Fibroblast of the aortic adventitia (primary cell): ENCODE data around the gene PNPLA7. TPM values are rescaled to one million over a fixed set of nuclear protein-coding genes. Genes with fewer than 3 reads are reported as not detected.
"Not testable (repeated sequence)": the region's sequence is repeated elsewhere in the genome, so short reads cannot be mapped to it uniquely, and the experiment has no call there.

Experiments used
- DNase-seq: peaks from one replicate; pipeline ENCODE4 v3.0.0-alpha.2; 2010; ENCODE audit warnings: low read depth
- H3K4me3 ChIP-seq: 2 replicates; pipeline ENCODE4 v1.5.1; 2011; ENCODE audit warnings: low read depth, mild to moderate bottlenecking, control low read depth, low read length, moderate library complexity
- total RNA-seq: library from RNA; depleted of rRNA; stranded (reverse); fragments of >200 nt; gene quantifications from 2 replicates; pipeline ENCODE4 v1.2.3, GENCODE V29; 2012; ENCODE audit warnings: low replicate concordance
- TF ChIP-seq, protein P1 (sequence below): IDR thresholded peaks from 2 replicates; pipeline ENCODE4 v1.5.1; 2011; ENCODE audit warnings: mild to moderate bottlenecking, low read length, control low read depth, inconsistent platforms; ENCODE audit not compliant: insufficient read depth

PNPLA7 gene
- total RNA-seq, 1 donor: 0.81 TPM

DNA sequence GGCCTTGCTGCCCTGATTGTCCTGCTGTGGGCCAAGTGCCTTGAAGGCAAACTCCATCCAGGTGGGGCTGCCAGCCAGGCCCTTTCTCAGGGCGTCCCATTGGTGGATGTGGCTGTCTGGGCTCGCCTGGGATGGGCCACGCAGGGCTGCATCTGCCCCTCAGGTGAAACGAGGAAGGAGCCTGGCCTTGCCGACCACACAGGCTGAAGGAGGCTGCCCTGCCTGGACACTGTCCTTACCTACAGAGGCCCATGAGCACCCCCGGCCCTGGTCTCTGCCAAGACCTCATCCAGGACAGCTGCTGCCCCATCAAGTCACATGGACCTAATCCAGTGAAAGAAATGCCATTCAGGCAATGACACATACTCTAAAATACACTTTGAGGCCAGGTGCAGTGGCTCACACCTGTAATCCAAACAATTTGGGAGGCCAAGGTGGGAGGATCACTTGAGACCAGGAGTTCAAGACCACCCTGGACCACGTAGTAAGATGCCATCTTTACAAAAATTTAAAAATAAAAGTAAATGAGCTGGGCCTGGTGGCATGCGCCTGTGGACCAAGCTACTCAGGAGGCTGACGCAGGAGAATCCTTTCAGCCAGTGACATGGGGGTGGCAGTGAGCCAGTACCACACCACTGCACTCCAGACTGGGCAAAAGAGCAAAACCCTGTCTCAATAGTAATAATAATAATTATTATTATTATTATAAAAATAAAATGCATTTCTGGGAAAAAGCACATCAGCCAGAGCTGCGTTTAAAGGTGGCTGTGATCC, 33.9 kb downstream of the PNPLA7 start:
- H3K4me3 ChIP-seq: no peak overlapping the region
- TF ChIP-seq, protein P1, sequence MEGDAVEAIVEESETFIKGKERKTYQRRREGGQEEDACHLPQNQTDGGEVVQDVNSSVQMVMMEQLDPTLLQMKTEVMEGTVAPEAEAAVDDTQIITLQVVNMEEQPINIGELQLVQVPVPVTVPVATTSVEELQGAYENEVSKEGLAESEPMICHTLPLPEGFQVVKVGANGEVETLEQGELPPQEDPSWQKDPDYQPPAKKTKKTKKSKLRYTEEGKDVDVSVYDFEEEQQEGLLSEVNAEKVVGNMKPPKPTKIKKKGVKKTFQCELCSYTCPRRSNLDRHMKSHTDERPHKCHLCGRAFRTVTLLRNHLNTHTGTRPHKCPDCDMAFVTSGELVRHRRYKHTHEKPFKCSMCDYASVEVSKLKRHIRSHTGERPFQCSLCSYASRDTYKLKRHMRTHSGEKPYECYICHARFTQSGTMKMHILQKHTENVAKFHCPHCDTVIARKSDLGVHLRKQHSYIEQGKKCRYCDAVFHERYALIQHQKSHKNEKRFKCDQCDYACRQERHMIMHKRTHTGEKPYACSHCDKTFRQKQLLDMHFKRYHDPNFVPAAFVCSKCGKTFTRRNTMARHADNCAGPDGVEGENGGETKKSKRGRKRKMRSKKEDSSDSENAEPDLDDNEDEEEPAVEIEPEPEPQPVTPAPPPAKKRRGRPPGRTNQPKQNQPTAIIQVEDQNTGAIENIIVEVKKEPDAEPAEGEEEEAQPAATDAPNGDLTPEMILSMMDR: no peak
- DNase-seq: no peak

DNA sequence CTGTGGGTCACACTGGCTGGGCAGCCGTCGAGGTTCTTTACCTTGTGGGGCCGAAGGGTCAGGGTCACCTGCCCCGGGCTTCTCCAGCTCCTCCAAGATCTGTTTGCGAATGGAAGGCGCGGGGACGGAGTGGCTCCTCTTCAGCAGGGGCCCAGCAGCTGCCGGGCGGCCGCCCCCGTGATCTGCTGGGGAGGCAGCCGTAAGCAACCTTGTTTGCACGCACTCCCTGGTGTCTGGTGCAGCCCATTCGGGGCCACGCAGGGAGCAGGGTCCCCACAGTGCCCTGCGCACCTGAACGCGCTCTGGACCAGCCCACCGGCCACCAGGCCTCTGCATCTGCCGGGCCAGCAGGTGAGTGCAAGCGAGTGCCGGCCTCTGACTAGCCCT, 34.9 kb downstream of the PNPLA7 start:
- TF ChIP-seq, protein P1: no peak
- no peak for DNase-seq
- H3K4me3 ChIP-seq: no peak overlapping the region

- DNase-seq: no peak
- TF ChIP-seq, protein P1: no peak
- H3K4me3 ChIP-seq: no peak overlapping the region
Observed at GRCh38 chr9:137514691-137515337, 35.4 kb downstream of the PNPLA7 start.

DNA sequence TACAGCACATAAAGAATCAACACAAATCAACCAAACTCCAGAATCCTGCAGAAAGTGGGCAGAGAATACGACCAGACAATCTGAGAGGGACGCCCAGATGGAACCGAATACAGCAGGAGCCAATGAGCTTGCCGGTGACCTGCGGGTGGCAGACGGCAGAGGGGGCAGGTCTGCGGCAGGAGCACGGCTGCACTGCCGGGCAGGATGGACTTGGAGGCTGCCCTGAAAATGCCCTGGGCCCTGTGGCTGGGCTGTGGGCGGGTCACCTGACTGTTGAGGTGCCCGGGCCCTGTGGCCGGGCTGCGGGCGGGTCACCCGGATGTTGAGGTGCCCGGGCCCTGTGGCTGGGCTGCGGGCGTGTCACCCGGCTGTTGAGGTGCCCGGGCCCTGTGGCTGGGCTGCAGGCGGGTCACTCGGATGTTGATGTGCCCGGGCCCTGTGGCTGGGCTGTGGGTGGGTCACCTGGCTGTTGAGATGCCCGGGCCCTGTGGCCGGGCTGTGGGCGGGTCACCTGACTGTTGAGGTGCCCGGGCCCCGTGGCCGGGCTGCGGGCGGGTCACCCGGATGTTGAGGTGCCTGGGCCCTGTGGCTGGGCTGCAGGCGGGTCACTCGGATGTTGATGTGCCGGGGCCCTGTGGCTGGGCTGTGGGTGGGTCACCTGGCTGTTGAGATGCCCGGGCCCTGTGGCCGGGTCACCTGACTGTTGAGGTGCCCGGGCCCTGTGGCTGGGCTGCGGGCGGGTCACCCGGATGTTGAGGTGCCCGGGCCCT, 36.2 kb downstream of the PNPLA7 start:
- not testable (repeated sequence) for DNase-seq, H3K4me3 ChIP-seq

DNA sequence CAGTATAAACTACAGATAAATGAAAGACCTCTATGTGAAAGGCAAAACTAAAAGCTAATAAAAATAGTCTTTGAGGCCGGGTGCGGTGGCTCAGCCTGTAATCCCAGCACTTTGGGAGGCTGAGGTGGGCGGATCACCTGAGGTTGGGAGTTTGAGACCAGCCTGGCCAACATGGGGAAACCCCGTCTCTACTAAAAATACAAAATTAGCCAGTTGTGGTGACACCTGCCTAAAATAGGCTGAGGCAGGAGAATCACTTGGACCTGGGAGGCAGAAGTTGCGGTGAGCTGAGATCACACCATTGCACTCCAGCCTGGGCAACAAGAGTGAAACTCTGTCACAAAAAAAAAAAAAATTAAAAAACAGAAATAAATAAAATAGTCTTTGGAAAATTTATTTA, 37.1 kb downstream of the PNPLA7 start:
- not testable (repeated sequence) for H3K4me3 ChIP-seq, DNase-seq

DNA sequence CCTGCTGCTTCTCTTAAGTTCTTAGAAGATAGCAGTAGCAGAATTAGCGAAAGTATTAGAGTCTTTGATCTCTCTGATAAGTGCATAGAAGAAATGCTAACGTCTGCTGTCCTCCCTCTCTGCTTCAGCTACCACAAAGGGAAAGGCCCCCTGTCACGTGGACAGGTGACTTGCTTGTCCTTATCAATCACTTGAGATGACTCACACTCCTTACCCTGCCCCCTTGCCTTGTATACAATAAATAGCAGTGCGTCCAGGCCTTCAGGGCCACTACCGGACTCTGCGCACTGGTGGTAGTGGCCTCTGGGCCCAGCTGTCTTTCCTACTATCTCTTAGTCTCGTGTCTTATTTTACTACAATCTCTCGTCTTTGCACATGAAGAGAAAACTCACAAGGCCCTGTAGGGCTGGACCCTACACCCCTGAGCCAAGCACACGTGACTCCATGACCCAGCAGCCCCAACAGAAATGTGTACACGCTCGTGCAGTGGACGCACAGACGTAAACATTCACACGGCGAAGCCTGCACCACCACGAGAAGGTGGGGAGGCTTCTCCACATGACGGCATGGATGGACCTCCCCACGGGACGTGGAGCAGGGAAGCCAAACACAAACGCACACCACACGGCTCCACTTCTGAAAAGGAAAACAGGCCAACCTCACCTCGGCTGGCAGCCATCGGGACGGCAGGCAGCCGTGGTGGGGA, 38.3 kb downstream of the PNPLA7 start:
- TF ChIP-seq, protein P1: no peak
- no peak overlapping the region for H3K4me3 ChIP-seq
- no peak for DNase-seq

- not testable (repeated sequence) for DNase-seq, H3K4me3 ChIP-seq
Observed at GRCh38 chr9:137511126-137511525, 39.1 kb downstream of the PNPLA7 start.

- no peak overlapping the region for H3K4me3 ChIP-seq
- DNase-seq: no peak
- TF ChIP-seq, protein P1: no peak
Observed at GRCh38 chr9:137509198-137509597, 41.0 kb downstream of the PNPLA7 start.
